Measurements from ENCODE around the gene PTPN1. TPM values are rescaled to one million over a fixed set of nuclear protein-coding genes. Genes with fewer than 3 reads are reported as not detected.

The PTPN1 gene
- total and polyA plus RNA-seq, 10 donors, result 20.5 to 84.9 (median 68.6) TPM

GRCh38 chr20:50514035-50514337, 3.8 kb downstream of the PTPN1 start:
- Histone ChIP-seq H3K36me3 (no peaks in the 10 kb centered on the region), H3K27ac (peak overlapping the region; percentile 54 to 99 (median 96)), H3K4me1 (peaks cover 81 to 93% (median 90%) of the 10 kb centered on the region in 6 donors), H3K4me3 (peak overlapping the region in 3 of 8 donors; percentile 1 to 97 (median 92)), H3K9me3 (no peaks in the 10 kb centered on the region), H3K27me3 (replicated peaks in 1 of 7) (no peaks in the 10 kb centered on the region)
- 84 to 92% (median 89%) methylated on average over 2 of the region's 2 CpGs for WGBS, 5 donors
- intact Hi-C loops (cut with DNase I; ENCODE audit: low total_unique reads), result no loop called here
- DNase-seq, result no peak
- TF ChIP-seq POLR2AphosphoS5 (IDR thresholded peaks at IDR 0.05), result no peak
- TF ChIP-seq CTCF (IDR thresholded peaks at IDR 0.05 in 8 of 11, conservative IDR thresholded peaks at IDR 0.05 in 3 of 11), result no peak
- no peak for TF ChIP-seq POLR2A (IDR thresholded peaks at IDR 0.05)

GRCh38 chr20:50514750-50515149, 4.6 kb downstream of the PTPN1 start:
- H3K36me3 ChIP-seq, result no peaks in the 10 kb centered on the region
- peaks cover 83 to 93% (median 91%) of the 10 kb centered on the region in 6 donors for H3K4me1 ChIP-seq
- H3K27ac ChIP-seq, result peak overlapping the region; percentile 54 to 99 (median 96)
- 74 to 86% (median 82%) methylated on average over 3 of the region's 3 CpGs for WGBS, 5 donors
- H3K4me3 ChIP-seq, result peak overlapping the region in 1 of 8 donors; percentile 92
- TF ChIP-seq POLR2AphosphoS5 (IDR thresholded peaks at IDR 0.05) (no peak), CTCF (IDR thresholded peaks at IDR 0.05 in 8 of 11, conservative IDR thresholded peaks at IDR 0.05 in 3 of 11) (no peak), POLR2A (IDR thresholded peaks at IDR 0.05) (no peak)
- intact Hi-C loops (cut with DNase I; ENCODE audit: low total_unique reads), result no loop called here
- no peak for DNase-seq
- H3K27me3 ChIP-seq (replicated peaks in 1 of 7), result no peaks in the 10 kb centered on the region
- no peaks in the 10 kb centered on the region for H3K9me3 ChIP-seq

GRCh38 chr20:50515471-50516106, 5.4 kb downstream of the PTPN1 start:
- Histone ChIP-seq H3K4me3 (peak overlapping the region in 1 of 8 donors; percentile 92), H3K27ac (peak overlapping the region; percentile 77 to 99 (median 96)), H3K27me3 (replicated peaks in 1 of 7) (no peaks in the 10 kb centered on the region), H3K4me1 (peaks cover 89 to 99% (median 97%) of the 10 kb centered on the region in 6 donors), H3K36me3 (no peaks in the 10 kb centered on the region), H3K9me3 (no peaks in the 10 kb centered on the region)
- DNase-seq, result no peak
- 73 to 86% (median 79%) methylated on average over 1 of the region's 1 CpG for WGBS, 5 donors
- intact Hi-C loops (cut with DNase I; ENCODE audit: low total_unique reads), result no loop called here
- TF ChIP-seq POLR2A (IDR thresholded peaks at IDR 0.05) (no peak), POLR2AphosphoS5 (IDR thresholded peaks at IDR 0.05) (no peak), CTCF (IDR thresholded peaks at IDR 0.05 in 8 of 11, conservative IDR thresholded peaks at IDR 0.05 in 3 of 11) (no peak)

DNA sequence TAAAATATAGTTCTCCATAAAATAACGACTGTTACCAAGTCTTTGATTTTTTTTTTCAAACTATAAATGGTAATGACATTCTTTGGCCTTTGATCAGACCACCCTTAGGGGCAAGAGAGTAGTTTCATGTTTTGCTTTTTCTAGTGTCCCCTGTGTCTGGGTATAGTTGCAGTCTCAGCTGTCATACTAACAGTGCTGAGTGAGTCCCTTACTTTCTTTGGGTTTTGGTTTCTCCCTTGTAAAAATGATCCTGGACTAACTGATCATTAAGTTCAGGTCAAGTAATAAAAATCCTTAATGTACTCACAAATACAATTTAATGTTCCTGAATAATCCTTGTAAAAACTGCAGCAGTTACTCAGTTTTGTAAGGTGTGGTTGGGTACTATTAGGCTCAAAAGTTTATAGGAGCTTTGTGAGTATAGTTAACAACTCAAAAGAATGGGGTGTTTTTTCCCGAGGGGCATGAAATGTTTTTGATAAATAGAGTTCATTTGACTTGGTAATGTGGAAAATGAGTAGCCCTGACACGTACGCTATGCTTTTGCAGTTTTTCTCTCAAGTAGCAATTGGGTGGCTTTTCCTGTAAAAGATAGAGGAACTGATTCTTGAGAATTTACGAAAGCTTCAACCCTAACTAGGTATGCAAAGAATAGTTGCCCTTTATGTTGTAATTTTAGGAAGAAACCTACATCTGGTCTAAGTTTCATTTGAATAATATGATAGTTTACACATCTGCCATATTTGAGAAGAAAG, 6.2 kb downstream of the PTPN1 start:
- H3K4me1 ChIP-seq, result peaks cover 95 to 100% (median 100%) of the 10 kb centered on the region in 6 donors
- H3K36me3 ChIP-seq, result no peaks in the 10 kb centered on the region
- peak overlapping the region in 1 of 8 donors; percentile 92 for H3K4me3 ChIP-seq
- WGBS, 5 donors, result 18 to 28% (median 26%) methylated on average over 5 of the region's 5 CpGs
- H3K27me3 ChIP-seq (replicated peaks in 1 of 7), result no peaks in the 10 kb centered on the region
- no peak for DNase-seq
- TF ChIP-seq CTCF (IDR thresholded peaks at IDR 0.05 in 8 of 11, conservative IDR thresholded peaks at IDR 0.05 in 3 of 11) (no peak), POLR2A (IDR thresholded peaks at IDR 0.05) (no peak), POLR2AphosphoS5 (IDR thresholded peaks at IDR 0.05) (no peak)
- intact Hi-C loops (cut with DNase I; ENCODE audit: low total_unique reads), result no loop called here
- H3K27ac ChIP-seq, result peak overlapping the region; percentile 77 to 99 (median 96)
- H3K9me3 ChIP-seq, result no peaks in the 10 kb centered on the region
